Measurements from ENCODE around the gene PXDN.

PXDN gene

GRCh38 chr2:1603521-1603920, 140.8 kb downstream of the PXDN start (continued):
- TF ChIP-seq ZNF280D (tag by site-specific recombination; IDR thresholded peaks at IDR 0.05) (no peak), ZNF132 (tag by site-specific recombination; IDR thresholded peaks at IDR 0.05; ENCODE audit: borderline replicate concordance) (no peak), KLF7 (tag by site-specific recombination; IDR thresholded peaks at IDR 0.05; ENCODE audit: borderline replicate concordance) (no peak), ZIC2 (tag by site-specific recombination; IDR thresholded peaks at IDR 0.05) (no peak), ZNF426 (tag by site-specific recombination; IDR thresholded peaks at IDR 0.05) (no peak), ZNF274 (IDR thresholded peaks at IDR 0.05; ENCODE audit: low read length) (no peak), ZNF274 (tag by site-specific recombination; IDR thresholded peaks at IDR 0.05; ENCODE audit: borderline replicate concordance) (no peak), ZNF677 (tag by site-specific recombination; IDR thresholded peaks at IDR 0.05) (no peak), ZNF112 (tag by site-specific recombination; IDR thresholded peaks at IDR 0.05) (no peak), ZFHX2 (tag by site-specific recombination; conservative IDR thresholded peaks at IDR 0.05) (no peak), ZNF768 (tag by site-specific recombination; IDR thresholded peaks at IDR 0.05) (no peak), ZNF571 (tag by site-specific recombination; IDR thresholded peaks at IDR 0.05) (no peak)
- TF ChIP-seq, protein P1, sequence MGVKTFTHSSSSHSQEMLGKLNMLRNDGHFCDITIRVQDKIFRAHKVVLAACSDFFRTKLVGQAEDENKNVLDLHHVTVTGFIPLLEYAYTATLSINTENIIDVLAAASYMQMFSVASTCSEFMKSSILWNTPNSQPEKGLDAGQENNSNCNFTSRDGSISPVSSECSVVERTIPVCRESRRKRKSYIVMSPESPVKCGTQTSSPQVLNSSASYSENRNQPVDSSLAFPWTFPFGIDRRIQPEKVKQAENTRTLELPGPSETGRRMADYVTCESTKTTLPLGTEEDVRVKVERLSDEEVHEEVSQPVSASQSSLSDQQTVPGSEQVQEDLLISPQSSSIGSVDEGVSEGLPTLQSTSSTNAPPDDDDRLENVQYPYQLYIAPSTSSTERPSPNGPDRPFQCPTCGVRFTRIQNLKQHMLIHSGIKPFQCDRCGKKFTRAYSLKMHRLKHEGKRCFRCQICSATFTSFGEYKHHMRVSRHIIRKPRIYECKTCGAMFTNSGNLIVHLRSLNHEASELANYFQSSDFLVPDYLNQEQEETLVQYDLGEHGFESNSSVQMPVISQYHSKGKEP (tag by site-specific recombination; IDR thresholded peaks at IDR 0.05) = no peak
- TF ChIP-seq, protein P2, sequence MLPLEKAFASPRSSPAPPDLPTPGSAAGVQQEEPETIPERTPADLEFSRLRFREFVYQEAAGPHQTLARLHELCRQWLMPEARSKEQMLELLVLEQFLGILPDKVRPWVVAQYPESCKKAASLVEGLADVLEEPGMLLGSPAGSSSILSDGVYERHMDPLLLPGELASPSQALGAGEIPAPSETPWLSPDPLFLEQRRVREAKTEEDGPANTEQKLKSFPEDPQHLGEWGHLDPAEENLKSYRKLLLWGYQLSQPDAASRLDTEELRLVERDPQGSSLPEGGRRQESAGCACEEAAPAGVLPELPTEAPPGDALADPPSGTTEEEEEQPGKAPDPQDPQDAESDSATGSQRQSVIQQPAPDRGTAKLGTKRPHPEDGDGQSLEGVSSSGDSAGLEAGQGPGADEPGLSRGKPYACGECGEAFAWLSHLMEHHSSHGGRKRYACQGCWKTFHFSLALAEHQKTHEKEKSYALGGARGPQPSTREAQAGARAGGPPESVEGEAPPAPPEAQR (tag by site-specific recombination; IDR thresholded peaks at IDR 0.05) = no peak

DNA sequence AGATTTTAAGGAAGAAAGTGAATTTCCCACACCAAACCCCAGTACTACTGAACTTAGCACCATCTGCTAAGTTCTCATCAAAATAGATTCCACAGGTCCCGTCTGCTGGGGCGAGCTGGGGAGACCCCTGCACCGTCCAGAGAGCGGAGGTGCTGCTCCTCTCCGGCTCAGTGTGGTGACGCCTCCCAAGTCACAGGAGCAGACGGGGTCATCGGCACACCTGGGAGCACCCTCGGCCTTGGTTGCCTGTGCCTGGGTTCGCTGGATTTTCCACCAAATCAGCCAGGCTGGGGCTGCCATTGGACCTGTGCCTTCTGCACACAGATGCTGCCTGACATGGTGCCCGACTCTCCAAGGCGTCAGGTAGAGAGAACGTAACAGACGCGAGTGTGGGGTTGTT, 141.3 kb downstream of the PXDN start:
- no peak overlapping the region for H3K4me3 ChIP-seq (ENCODE audit: low read depth, low read length)
- no peaks in the 10 kb centered on the region for H3K4me1 ChIP-seq (ENCODE audit: control insufficient read depth, insufficient read depth, low read length)
- H3K9me3 ChIP-seq (ENCODE audit: control insufficient read depth, insufficient read depth, low read depth, low read length) = no peaks in the 10 kb centered on the region
- H3K36me3 ChIP-seq (ENCODE audit: control insufficient read depth in 2 of 2, insufficient read depth in 1 of 2, low read length in 2 of 2) = no peaks in the 10 kb centered on the region
- ChIA-PET CTCF (no interaction called here), POLR2A (no interaction called here)
- no peak for TF ChIP-seq ZNF138 (tag by site-specific recombination; IDR thresholded peaks at IDR 0.05; ENCODE audit: borderline replicate concordance)
- no peak for TF ChIP-seq HOXA7 (CRISPR knock-in tag; IDR thresholded peaks at IDR 0.05; ENCODE audit: borderline replicate concordance)
- TF ChIP-seq ZNF266 (tag by site-specific recombination; IDR thresholded peaks at IDR 0.05; ENCODE audit: low read depth) = no peak
- no peak for TF ChIP-seq ZNF449 (tag by site-specific recombination; IDR thresholded peaks at IDR 0.05)
- H3K27ac ChIP-seq (ENCODE audit: extremely low read depth, low read depth, low read length) = no peak overlapping the region

Measured in HEK293 (cell line).